Prostate gland (tissue), 2 donors: ENCODE measurements around the gene TRRAP.

Experiments
- CTCF ChIP-seq, 4 experiments: fragments of 200-600 bp in 2 of 4; fragments of 450-650 bp in 2 of 4; sonication (generic) in 2 of 4; IDR thresholded peaks; 1 replicate in 3 of 4; 2 replicates in 1 of 4; pipeline ENCODE4 v1.5.1; 2016 to 2019; ENCODE audit warnings: antibody characterized with exemption in 4 of 4, mild to moderate bottlenecking in 2 of 4, moderate library complexity in 2 of 4
- POLR2A ChIP-seq: fragments of 450-650 bp; IDR thresholded peaks from one replicate; pipeline ENCODE4 v1.6.1; 2016; ENCODE audit warnings: antibody characterized with exemption, mild to moderate bottlenecking
- POLR2AphosphoS5 ChIP-seq: sonication (generic); formaldehyde crosslinking; IDR thresholded peaks from one replicate; pipeline ENCODE4 v1.6.1; 2017; ENCODE audit warnings: antibody characterized with exemption

GRCh38 chr7:98981701-98982100 is 103.4 kb downstream of the TRRAP start:
- TF ChIP-seq POLR2A: no peak
- TF ChIP-seq POLR2AphosphoS5: no peak
- TF ChIP-seq CTCF (IDR thresholded peaks at IDR 0.05): no peak
